Naive thymus-derived CD4-positive, alpha-beta T cell (primary cell): ENCODE data around the gene SMIM43. TPM values are rescaled to one million over a fixed set of nuclear protein-coding genes. Genes with fewer than 3 reads are reported as not detected.

ENCODE experiments used
- ATAC-seq: fragments of 150-1000 bp; cut with Tn5 transposase; 2 replicates; pipeline ENCODE4 v1.10.0; 2021; ENCODE audit warnings: mild to moderate bottlenecking, moderate library complexity
- CTCF ChIA-PET: fragments of 350-600 bp; sonication (Branson Sonifier 250); formaldehyde crosslinking; loops from one replicate; lab custom pipeline; 2021; ENCODE audit warnings: antibody characterized with exemption; lab: Charles Lee
- POLR2A ChIA-PET: fragments of 350-600 bp; sonication (Branson Sonifier 250); formaldehyde crosslinking; loops from one replicate; lab custom pipeline; 2021; ENCODE audit warnings: antibody characterized with exemption, inconsistent platforms; lab: Charles Lee
- DNase-seq, 9 donors: peaks; one replicate each; pipeline versions ENCODE4 v3.0.0 to v3.0.0-alpha.2; 2020 to 2022; ENCODE audit warnings: mixed read lengths in 1 of 9
- H3K27ac ChIP-seq: one replicate; pipeline ENCODE4 v1.7.0; 2013; ENCODE audit warnings: mild to moderate bottlenecking, low read depth, low read length, moderate library complexity
- H3K27me3 ChIP-seq, 2 donors: one replicate each; pipeline ENCODE4 v1.7.0; 2013; ENCODE audit warnings: low read length in 2 of 2, mild to moderate bottlenecking in 2 of 2, moderate library complexity in 2 of 2; ENCODE audit not compliant: control insufficient read depth in 2 of 2, insufficient read depth in 2 of 2
- H3K36me3 ChIP-seq, 3 experiments: 1 replicate in 2 of 3; 2 replicates in 1 of 3; pipeline ENCODE4 v1.7.0; 2013; ENCODE audit warnings: low read length in 3 of 3, mild to moderate bottlenecking in 3 of 3, moderate library complexity in 1 of 3; ENCODE audit not compliant: insufficient read depth in 3 of 3, control insufficient read depth in 2 of 3
- H3K4me1 ChIP-seq, 2 donors: one replicate each; pipeline ENCODE4 v1.7.0; 2013; ENCODE audit warnings: low read length in 2 of 2, mild to moderate bottlenecking in 2 of 2, moderate library complexity in 1 of 2; ENCODE audit not compliant: control insufficient read depth in 2 of 2, insufficient read depth in 2 of 2
- H3K4me3 ChIP-seq: 2 replicates; pipeline ENCODE4 v1.7.0; 2013; ENCODE audit warnings: mild to moderate bottlenecking, low read length
- H3K9me3 ChIP-seq, 3 experiments: 1 replicate in 2 of 3; 2 replicates in 1 of 3; pipeline ENCODE4 v1.7.0; 2013; ENCODE audit warnings: low read length in 3 of 3; ENCODE audit not compliant: control insufficient read depth in 2 of 3
- H3K27ac Mint-ChIP-seq, 9 donors: one replicate each; pipeline ENCODE4 v1.8.0; 2020 to 2022; ENCODE audit warnings: mixed read lengths in 9 of 9, mild to moderate bottlenecking in 8 of 9, moderate library complexity in 5 of 9, inconsistent platforms in 2 of 9
- H3K27me3 Mint-ChIP-seq, 5 donors: one replicate each; pipeline ENCODE4 v1.8.0; 2021 to 2022; ENCODE audit warnings: mixed read lengths in 5 of 5, mild to moderate bottlenecking in 1 of 5
- H3K36me3 Mint-ChIP-seq, 5 donors: one replicate each; pipeline ENCODE4 v1.8.0; 2020 to 2022; ENCODE audit warnings: mixed read lengths in 5 of 5, mild to moderate bottlenecking in 3 of 5, inconsistent platforms in 1 of 5
- H3K4me1 Mint-ChIP-seq, 7 donors: one replicate each; pipeline ENCODE4 v1.8.0; 2020 to 2022; ENCODE audit warnings: mixed read lengths in 7 of 7, mild to moderate bottlenecking in 3 of 7, inconsistent platforms in 1 of 7
- H3K4me3 Mint-ChIP-seq, 10 donors: one replicate each; pipeline ENCODE4 v1.8.0; 2020 to 2022; ENCODE audit warnings: mild to moderate bottlenecking in 10 of 10, mixed read lengths in 10 of 10, moderate library complexity in 6 of 10, inconsistent platforms in 2 of 10
- H3K9me3 Mint-ChIP-seq, 11 donors: one replicate each; pipeline ENCODE4 v1.8.0; 2020 to 2022; ENCODE audit warnings: mixed read lengths in 11 of 11, mild to moderate bottlenecking in 4 of 11, inconsistent platforms in 1 of 11, moderate library complexity in 1 of 11
- intact Hi-C, 2 donors: fragments of 100-400 bp; cut with micrococcal nuclease; formaldehyde crosslinking; loops; one replicate each; pipeline ENCODE4 v1.15.1; 2023
- polyA plus RNA-seq, 2 donors: library from polyadenylated mRNA; unstranded; fragments of 300-500 nt; fragmentation: Illumina TruSeq; gene quantifications; one replicate each; pipeline ENCODE4 v1.2.3, GENCODE V29; 2021
- total RNA-seq, 6 experiments: library from RNA in 5 of 6; stranded (reverse) in 5 of 6; gene quantifications; 1 replicate in 5 of 6; 2 replicates in 1 of 6; pipeline ENCODE4 v1.2.3 and lab custom pipeline; 2021 to 2026

Gene SMIM43
- total and polyA plus RNA-seq, 7 experiments from 2014 or later: not detected

GRCh38 chr4:121785479-121785878 lies 20.5 kb upstream of the SMIM43 start:
- H3K36me3 Mint-ChIP-seq: no peaks in the 10 kb centered on the region
- peaks cover 45 to 59% (median 48%) of the 10 kb centered on the region in 5 donors for H3K27me3 Mint-ChIP-seq
- ChIA-PET CTCF (no interaction called here), POLR2A (no interaction called here)
- H3K4me3 ChIP-seq: no peak overlapping the region
- DNase-seq (no peak), ATAC-seq (no peak)
- H3K4me3 Mint-ChIP-seq: no peak overlapping the region
- no peaks in the 10 kb centered on the region for H3K36me3 ChIP-seq
- H3K9me3 Mint-ChIP-seq: peaks cover 0 to 19% (median 6%) of the 10 kb centered on the region in 11 donors
- H3K27me3 ChIP-seq: no peaks in the 10 kb centered on the region
- intact Hi-C loops: no loop called here
- peaks cover 0 to 13% (median 0%) of the 10 kb centered on the region in 7 donors for H3K4me1 Mint-ChIP-seq
- H3K27ac ChIP-seq: no peak overlapping the region
- no peak overlapping the region for H3K27ac Mint-ChIP-seq
- peaks cover 0 to 3% (median 0%) of the 10 kb centered on the region in 3 experiments for H3K9me3 ChIP-seq
- no peaks in the 10 kb centered on the region for H3K4me1 ChIP-seq

GRCh38 chr4:121784975-121785374 lies 20.0 kb upstream of the SMIM43 start:
- intact Hi-C loops: no loop called here

GRCh38 chr4:121784401-121784800 lies 19.4 kb upstream of the SMIM43 start:
- Histone ChIP-seq H3K9me3 (peaks cover 0 to 3% (median 0%) of the 10 kb centered on the region in 3 experiments), H3K36me3 (no peaks in the 10 kb centered on the region), H3K4me3 (no peak overlapping the region), H3K4me1 (no peaks in the 10 kb centered on the region), H3K27me3 (no peaks in the 10 kb centered on the region), H3K27ac (no peak overlapping the region)
- peaks cover 0 to 19% (median 6%) of the 10 kb centered on the region in 11 donors for H3K9me3 Mint-ChIP-seq
- no peak for ATAC-seq
- H3K27ac Mint-ChIP-seq: no peak overlapping the region
- DNase-seq: no peak
- no peak overlapping the region for H3K4me3 Mint-ChIP-seq
- peaks cover 47 to 59% (median 48%) of the 10 kb centered on the region in 5 donors for H3K27me3 Mint-ChIP-seq
- intact Hi-C loops: no loop called here
- ChIA-PET CTCF (no interaction called here), POLR2A (no interaction called here)
- H3K4me1 Mint-ChIP-seq: peaks cover 0 to 12% (median 0%) of the 10 kb centered on the region in 7 donors
- H3K36me3 Mint-ChIP-seq: no peaks in the 10 kb centered on the region

More at GRCh38 chr4:121784975-121785374, 20.0 kb upstream of the SMIM43 start:
- Histone ChIP-seq H3K4me1 (no peaks in the 10 kb centered on the region), H3K27me3 (no peaks in the 10 kb centered on the region), H3K36me3 (no peaks in the 10 kb centered on the region), H3K27ac (no peak overlapping the region), H3K4me3 (no peak overlapping the region), H3K9me3 (peaks cover 0 to 3% (median 0%) of the 10 kb centered on the region in 3 experiments)
- Mint-ChIP-seq H3K27ac (no peak overlapping the region), H3K36me3 (no peaks in the 10 kb centered on the region), H3K9me3 (peaks cover 0 to 19% (median 6%) of the 10 kb centered on the region in 11 donors), H3K27me3 (peaks cover 45 to 62% (median 48%) of the 10 kb centered on the region in 5 donors), H3K4me3 (no peak overlapping the region), H3K4me1 (peaks cover 0 to 13% (median 0%) of the 10 kb centered on the region in 7 donors)
- no peak for ATAC-seq
- no peak for DNase-seq
- POLR2A ChIA-PET: no interaction called here
- CTCF ChIA-PET: no interaction called here

- POLR2A ChIA-PET: no interaction called here
- Histone ChIP-seq H3K9me3 (peaks cover 0 to 3% (median 0%) of the 10 kb centered on the region in 3 experiments), H3K27me3 (no peaks in the 10 kb centered on the region), H3K4me1 (peaks cover 0 to under 1% of the 10 kb centered on the region in 2 donors), H3K4me3 (no peak overlapping the region), H3K27ac (no peak overlapping the region), H3K36me3 (no peaks in the 10 kb centered on the region)
- Mint-ChIP-seq H3K27ac (no peak overlapping the region), H3K4me3 (no peak overlapping the region), H3K36me3 (no peaks in the 10 kb centered on the region), H3K9me3 (peaks cover 0 to 19% (median 6%) of the 10 kb centered on the region in 11 donors), H3K27me3 (peaks cover 42 to 55% (median 46%) of the 10 kb centered on the region in 5 donors), H3K4me1 (peaks cover 0 to under 1% (median 0%) of the 10 kb centered on the region in 7 donors)
- DNase-seq: no peak
- no peak for ATAC-seq
- CTCF ChIA-PET: no interaction called here
- intact Hi-C loops: no loop called here
Measured at GRCh38 chr4:121783210-121783609, 18.2 kb upstream of the SMIM43 start.

GRCh38 chr4:121778991-121779628 lies 14.1 kb upstream of the SMIM43 start:
- ChIA-PET CTCF (interaction anchor here (0.6 kb wide), 1 partner anchor 71 kb away, joined by 3 read pairs; no protein-coding TSS in a partner anchor), POLR2A (no interaction called here)
- Mint-ChIP-seq H3K36me3 (no peaks in the 10 kb centered on the region), H3K27ac (no peak overlapping the region), H3K9me3 (peaks cover 0 to 8% (median 0%) of the 10 kb centered on the region in 11 donors), H3K4me3 (no peak overlapping the region), H3K27me3 (peaks cover 15 to 51% (median 31%) of the 10 kb centered on the region in 5 donors), H3K4me1 (no peaks in the 10 kb centered on the region)
- ATAC-seq: no peak
- DNase-seq: no peak
- Histone ChIP-seq H3K4me3 (no peak overlapping the region), H3K9me3 (no peaks in the 10 kb centered on the region), H3K36me3 (no peaks in the 10 kb centered on the region), H3K27ac (no peak overlapping the region), H3K4me1 (peaks cover 0 to 11% of the 10 kb centered on the region in 2 donors), H3K27me3 (no peaks in the 10 kb centered on the region)
- intact Hi-C loops: no loop called here

- Mint-ChIP-seq H3K27me3 (peaks cover 8 to 51% (median 21%) of the 10 kb centered on the region in 5 donors), H3K36me3 (no peaks in the 10 kb centered on the region), H3K4me1 (no peaks in the 10 kb centered on the region), H3K4me3 (no peak overlapping the region), H3K27ac (no peak overlapping the region), H3K9me3 (no peaks in the 10 kb centered on the region)
- no peak overlapping the region for H3K4me3 ChIP-seq
- ATAC-seq (no peak), DNase-seq (no peak)
- peaks cover 0 to 11% of the 10 kb centered on the region in 2 donors for H3K4me1 ChIP-seq
- intact Hi-C loops: no loop called here
- ChIA-PET POLR2A (no interaction called here), CTCF (no interaction called here)
- H3K27ac ChIP-seq: no peak overlapping the region
- H3K9me3 ChIP-seq: no peaks in the 10 kb centered on the region
- H3K36me3 ChIP-seq: no peaks in the 10 kb centered on the region
- no peaks in the 10 kb centered on the region for H3K27me3 ChIP-seq
Measured at GRCh38 chr4:121777625-121778024, 12.7 kb upstream of the SMIM43 start.
